ENCODE data around the gene SMURF2.
"Not testable (repeated sequence)": the region's sequence is repeated elsewhere in the genome, so short reads cannot be mapped to it uniquely, and the experiment has no call there.

Gene SMURF2

DNA sequence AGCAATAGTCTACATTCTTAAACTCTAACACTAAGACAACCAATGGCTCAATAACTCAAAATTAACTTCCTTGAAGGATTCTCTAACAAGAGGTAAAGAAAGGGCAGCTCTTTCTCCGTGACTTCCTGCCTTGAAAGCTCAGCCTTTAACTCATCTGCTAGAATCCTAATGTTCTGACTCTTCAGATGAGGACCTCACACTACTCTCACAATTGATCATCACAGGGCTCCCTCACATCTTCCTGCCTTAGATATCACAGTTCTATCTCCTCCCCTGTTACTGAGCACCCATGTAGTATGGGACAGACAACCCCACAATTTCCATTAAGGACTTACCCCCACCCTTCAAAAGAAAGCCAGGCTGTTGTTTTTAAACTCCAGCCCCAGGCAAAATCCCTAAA, 33.5 kb downstream of the SMURF2 start:
- no peak for DNase-seq

DNA sequence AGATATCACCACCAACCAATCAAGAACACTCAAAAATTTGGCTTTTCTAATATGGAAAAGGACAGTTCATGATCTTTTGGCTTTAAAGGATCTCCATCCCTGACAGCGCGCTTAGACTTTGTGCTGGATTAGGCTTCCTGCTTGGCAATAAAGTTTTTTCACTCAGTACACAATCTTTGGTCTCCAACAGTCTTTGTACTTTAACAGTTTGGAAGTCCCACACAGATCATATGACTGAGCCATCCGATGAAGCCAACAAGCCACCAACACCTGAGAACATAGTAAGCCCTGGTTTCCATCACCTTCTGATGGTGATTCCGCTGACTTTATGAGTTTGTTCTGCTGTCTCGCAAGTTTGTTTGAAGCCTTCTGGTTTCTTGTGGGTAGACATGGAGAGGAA, 34.3 kb downstream of the SMURF2 start:
- DNase-seq, result no peak

DNA sequence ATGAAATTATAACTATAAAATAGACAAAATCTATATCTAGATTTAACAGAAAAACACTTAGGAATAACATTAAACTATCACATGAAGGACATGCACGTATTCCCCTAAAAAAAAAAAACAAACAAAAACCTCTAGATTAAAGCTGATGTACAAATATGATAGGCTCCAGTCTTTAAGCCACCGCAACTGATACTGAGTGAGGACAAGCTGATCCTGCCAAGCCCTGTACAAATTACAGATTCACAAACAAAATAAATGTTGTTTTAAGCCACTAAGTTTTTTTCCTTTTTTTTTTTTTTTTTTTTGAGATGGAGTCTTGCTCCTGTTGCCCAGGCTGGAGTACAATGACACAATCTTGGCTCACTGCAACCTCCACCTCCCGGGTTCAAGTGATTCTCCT, 35.3 kb downstream of the SMURF2 start:
- no peak for DNase-seq

DNA sequence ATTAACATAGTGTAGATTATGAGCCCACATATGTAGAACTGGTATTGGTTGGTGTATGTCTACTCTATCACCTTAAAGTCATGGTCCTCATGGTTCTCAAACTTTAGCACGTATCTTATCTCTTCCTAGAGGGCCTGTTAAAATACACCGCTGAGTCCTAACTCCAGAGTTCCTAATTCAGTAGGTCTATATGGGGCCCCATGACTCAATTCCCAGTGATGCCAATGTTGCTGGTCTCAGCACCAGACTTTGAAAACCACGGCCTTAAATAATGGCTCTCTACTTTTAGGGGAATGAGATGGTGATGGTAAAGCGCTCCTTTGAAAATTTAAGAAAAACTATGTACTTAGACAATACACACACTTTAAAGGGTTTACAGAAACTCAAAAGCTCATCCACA, 36.6 kb downstream of the SMURF2 start:
- no peak for DNase-seq

DNA sequence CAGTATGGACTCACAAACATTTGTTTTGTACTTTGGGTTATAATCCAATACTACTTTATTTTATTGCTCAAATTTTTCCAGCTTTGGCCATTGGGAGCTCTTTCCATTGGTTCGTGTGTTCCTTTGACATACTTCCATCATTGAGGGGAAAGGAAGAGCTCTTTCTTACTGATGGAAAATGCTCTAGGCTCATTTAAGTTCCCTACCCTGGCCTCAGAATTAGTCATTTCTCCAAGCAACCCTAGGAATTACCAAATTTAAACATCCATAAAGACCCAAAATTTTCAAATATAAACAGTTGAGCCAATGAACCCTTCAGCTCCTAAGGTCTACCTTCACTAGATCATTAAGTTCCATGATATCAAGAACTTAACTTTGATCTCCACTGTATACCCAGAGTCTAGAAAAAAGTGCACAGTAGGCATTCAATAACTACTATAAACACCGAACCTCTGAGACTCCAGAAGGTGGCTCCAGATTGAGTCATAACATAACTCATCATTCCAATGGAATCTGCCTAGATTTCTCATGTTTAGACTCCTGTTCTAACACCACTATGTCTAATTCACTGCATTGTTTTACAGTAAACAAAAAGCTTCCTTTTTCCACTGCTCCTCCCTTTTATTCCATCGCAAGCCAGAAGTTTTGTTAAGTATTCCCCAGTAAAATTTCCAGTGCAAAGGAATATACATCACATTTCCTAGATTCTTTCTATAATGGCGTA, 39.0 kb downstream of the SMURF2 start:
- DNase-seq, result no peak

DNA sequence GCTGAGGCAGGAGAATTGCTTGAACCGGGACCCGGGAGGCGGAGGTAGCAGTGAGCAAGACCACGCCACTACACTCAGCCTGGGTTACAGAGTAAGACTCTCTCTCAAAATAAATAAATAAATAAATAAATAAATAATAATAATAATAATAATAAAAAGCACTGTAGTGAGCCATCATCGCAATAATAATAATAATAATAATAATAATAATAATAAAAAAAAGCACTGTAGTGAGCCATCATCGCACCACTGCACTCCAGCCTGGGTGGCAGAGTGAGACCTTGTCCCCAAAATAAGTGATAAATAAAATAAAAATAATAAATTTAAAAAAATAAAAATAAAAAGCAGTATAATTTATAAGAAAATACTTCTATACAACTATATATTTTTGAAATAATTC, 40.3 kb downstream of the SMURF2 start:
- DNase-seq, result no peak

DNA sequence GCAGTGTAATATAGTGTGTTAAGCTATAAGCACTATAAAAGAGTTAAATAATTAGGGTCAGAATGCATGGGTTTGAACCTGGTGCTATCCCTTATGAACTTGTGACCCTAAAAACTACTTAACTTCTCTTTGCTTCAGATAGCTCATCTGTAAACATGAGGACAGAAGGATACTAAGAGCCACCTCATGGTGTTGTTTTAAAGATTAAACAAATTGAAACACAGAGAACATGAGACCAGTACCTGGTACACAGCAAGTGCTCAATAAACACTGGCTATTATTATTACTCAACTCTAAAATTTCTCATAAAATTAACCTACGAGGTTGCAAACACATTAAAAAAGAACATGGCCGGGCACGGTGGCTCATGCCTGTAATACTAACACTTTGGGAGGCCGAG, 43.3 kb downstream of the SMURF2 start:
- DNase-seq, result no peak

DNA sequence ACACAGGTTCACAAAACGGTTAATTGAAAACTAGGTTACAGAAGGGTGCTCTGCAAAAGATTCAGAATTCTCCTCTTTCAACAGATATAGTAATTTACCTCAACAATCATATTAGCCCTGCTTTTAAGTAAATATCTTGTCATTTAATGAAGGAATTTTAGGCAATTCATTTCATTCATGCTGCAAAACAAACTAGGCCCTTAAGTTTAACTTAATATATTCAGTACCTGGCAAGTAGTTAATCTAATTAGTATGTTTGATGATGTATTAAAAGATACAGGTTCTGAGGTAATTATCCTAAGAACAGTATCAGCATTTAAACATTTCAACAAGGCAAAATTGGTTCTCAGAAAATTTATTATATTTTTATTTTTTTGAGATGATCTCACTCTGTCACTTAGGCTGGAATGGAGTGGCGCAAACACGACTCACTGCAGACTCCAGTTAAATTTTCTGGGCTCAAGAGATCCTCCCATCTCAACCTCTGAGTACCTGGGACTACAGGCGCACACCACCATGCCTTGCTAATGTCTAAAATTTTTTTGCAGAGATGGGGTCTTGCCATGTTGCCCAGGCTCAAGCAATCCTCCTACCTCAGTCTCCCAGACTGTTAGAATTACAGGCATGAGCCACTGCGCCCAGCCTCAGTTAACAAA, 44.9 kb downstream of the SMURF2 start:
- DNase-seq, result no peak

DNA sequence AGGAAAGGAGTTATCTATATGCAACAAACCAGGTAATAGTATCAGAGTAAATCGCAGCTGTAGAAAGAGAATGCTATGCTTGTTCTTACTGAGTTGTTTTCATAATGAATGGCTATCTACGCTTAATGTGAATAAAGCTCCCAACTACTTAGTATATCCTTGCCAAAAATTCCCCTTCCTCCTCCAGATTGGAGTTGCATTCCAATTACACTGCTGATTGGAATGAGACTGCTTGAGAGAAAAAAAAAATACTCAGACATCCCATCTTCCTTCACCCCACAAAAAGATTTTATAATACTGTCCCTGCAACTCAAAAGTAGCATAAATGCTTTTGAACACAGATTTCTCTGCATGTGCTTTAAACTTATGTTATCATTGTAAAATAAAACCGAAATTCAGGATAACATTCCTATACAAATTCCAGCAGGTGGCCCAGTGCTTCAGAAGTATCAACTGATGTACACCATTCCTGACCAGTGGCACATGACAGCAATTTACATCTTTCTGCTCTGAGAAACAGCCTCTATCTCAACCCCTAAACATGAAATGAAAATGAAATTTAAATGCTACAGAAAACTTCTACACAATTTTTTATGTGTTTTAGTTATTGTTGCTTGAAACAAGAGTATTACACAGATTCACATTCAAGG, 47.0 kb downstream of the SMURF2 start:
- DNase-seq, result no peak

DNA sequence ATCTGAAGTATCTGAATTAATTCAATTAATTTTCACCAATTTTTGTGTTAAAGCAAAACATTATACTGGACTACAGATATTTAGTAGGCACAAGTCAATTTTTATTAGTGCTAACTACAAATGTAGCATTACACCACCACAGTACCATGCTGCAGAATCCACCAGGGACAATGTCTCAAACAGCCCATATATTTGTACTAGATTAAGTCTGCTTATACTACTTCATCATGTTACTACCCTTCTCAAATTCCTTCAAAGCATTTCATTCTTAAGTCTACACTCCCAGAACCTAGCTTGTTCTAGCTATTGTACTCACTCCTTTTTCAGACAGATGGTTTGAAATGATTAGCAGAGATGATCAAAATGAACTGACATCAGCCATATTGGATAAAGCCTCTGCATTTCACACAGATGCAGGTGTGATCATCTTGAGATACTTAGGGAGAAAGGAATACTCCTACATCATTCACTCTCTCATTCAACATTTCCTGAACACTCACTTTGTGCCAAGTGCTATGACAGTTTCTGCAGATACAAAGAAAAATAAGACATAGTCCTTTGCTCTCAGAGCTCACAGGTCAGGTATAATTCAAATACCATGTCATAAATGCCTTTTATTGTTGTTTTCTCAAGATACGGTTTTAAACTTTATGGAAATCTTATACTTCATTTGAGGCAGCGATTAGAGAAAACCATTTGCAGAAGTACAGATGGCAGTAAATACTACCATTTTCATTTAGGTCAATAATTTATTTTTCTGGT, 47.7 kb downstream of the SMURF2 start:
- no peak for DNase-seq

DNA sequence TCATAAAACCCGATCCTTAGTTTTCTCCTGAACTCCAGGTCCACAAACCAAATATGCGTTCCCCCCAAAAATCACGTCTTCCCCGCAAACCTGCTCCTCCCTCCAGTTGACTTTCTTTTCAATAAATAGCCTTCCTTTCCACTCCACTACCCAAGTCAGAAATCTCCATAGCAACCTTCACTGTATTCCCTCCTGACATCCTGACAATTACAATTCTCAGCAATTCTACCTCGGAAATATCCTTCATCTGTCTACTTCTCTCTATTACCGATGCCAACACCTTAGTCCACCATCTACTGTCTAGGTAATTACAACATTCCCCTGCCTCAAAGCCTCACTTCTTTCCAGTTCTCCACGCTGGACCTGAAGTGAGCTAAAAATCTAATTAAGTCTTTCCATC, 50.7 kb downstream of the SMURF2 start:
- DNase-seq, result no peak

DNA sequence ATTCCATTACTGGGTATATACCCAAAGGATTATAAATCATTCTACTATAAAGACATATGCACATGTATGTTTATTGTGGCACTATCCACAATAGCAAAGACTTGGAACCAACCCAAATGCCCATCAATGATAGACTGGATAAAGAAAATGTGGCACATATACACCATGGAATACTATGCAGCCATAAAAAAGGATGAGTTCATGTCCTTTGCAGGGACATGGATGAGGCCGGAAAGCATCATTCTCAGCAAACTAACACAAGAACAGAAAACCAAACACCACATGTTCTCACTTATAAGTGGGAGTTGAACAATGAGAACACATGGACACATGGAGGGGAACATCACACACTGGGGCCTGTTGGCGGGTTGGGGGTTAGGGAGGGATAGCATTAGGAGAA, 51.9 kb downstream of the SMURF2 start:
- DNase-seq, result not testable (repeated sequence)

DNA sequence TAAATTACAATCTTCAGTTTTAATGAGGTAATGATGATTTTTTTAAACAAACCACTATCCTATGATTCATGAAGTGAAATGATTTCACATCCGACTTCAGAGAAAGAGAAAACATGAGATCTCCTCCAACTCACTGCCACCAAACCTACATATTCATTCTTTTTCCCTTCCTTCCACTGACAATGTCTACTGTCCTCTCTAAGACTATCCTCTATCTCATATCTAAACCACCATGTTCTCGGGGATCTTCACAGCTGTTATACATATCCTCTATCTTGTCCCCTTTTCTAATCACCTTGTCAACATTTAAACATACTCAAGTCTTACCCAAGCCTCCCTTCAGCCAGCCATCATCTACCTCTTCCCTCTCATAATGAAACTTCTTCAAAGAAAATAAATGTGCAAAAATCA, 53.5 kb downstream of the SMURF2 start:
- DNase-seq, result no peak

DNA sequence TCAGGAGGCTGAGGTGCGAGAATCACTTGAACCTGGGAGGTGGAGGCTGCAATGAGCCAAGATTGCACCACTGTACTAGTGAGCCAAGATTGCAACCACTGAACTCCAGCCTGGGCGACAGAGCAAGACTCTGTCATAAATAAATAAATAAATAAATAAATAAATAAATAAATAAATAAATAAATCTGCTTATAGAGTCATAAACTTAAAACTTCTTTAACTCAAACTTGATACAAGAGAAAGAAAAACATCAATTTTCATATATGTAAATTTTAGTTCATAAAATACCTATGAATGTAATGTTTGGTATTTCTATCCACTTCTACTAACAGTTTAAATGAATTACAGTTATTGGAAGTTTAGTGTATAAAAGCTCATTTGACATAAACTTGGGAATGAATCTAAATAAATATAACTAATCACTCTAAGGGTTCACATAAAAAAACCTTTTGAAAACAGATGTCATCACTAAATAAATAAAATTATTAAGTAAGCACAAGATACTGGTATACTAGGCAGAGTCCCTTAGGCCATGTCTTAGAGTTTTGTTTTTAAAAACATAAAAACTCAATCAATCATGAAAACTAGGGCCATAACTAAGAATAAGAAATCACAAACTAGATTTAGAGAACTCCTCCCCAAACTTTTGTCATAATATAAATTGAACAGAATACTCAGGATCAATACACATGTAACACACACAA, 54.1 kb downstream of the SMURF2 start:
- no peak for DNase-seq

DNA sequence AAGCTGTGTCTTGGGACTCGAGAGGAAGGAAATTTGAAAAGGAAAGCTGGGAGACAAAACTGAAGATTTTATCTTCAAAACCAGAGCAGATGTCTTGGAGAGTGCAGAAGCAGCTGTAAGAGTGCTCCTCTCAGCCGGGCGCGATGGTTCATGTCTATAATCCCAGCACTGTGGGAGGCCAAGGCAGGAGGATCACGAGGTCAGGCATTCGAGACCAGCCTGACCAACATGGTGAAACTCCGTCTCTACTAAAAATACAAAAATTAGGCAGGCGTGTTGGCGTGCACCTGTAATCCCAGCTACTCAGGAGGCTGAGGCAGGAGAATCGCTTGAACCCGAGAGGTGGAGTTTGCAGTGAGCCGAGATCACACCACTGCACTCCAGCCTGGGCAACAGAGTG, 57.6 kb downstream of the SMURF2 start:
- not testable (repeated sequence) for DNase-seq

DNA sequence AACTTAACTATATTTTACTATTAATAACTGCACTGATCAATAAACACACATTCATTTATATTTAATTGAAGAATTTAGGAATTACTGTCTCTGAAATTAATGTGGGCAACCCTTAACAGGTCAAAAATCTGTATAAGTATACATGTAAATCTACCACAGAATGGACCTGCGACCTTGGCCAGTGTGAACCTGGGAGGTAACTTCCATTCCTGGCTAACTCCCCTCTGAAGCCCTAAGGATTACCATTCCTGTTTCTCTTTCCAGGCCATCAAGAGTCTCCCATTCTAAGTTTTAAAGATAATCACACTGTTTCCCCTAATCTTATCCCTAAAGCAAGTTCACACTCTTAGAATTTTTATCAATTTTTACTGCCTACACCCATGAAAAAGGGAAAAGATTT, 58.1 kb downstream of the SMURF2 start:
- DNase-seq, result no peak

DNA sequence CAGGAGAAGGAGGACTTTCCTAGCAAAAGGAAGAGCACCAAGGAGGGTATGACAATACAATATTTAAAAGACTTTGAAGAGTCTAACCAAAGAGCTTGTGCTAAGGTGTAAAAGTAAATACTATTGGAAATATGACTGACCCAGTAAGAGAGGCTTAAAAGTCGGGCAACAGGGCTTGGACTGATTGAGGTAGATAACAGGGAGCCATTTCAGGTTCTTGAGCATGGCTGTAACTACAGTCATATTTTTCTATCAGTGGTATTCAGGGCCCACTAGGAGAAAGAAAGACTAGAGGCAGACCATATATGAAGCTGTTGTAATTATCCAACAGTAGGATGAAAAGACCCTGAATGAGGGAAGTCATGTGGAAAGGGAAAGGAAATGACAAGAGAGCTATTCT, 62.3 kb downstream of the SMURF2 start:
- DNase-seq, result no peak

DNA sequence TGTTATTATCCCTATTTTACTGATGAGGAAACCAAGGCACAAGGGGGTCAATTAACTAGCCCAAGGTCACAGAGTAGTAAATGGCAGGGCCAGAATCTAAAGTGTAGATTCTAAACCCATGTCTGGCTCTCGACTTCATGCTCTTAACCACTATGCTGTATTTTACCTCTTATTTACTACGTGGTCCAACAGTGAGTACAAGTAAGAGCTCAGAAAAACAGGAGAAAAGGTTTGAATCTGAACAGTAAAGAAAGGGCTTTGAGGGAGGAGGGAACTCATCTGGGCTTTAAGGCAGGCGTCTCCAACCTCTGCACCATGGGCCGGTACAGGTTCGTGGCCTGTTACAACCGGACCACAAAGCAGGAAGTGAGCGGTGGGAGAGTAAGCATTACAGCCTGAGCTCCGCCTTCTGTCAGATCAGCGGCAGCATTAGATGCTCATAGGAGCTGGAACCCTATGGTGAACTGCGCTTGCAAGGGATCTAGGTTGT, 62.9 kb downstream of the SMURF2 start:
- DNase-seq, result no peak

DNA sequence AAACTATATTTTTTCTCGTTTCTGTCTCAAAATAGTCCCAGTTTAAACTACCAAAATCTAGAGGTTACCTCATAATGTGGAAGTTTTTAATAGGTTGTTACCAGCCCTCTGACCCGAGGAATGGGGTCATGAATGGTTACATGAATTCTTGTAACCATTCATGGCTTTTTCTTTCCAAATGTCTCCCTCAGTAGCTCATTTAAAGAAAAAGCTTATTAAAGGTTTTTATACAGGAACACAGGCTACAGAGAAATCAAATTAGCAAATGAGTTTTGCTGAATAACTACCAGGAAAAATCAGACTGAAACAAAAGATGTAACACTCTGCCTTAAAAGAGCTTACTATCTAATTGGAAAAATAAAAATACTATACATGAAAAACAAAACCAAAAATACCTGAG, 63.4 kb downstream of the SMURF2 start:
- no peak for DNase-seq

DNA sequence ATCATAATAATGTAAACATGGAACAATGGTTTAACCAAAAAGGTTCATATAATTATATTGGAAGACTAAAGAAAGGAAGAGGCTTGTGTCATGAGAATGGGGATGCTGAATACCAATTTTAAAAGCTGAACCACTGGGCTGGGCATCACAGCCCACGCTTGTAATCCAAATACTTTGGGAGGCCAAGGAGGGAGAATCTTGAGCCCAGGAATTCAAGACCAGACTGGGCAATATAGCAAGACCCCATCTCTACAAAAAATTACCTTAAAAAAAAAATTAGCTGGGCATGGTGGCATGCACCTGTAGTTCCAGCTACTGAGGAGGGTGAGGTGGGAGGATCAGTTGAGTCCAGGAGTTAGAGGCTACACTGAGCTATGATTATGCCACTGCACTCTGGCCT, 65.1 kb downstream of the SMURF2 start:
- DNase-seq, result no peak

DNA sequence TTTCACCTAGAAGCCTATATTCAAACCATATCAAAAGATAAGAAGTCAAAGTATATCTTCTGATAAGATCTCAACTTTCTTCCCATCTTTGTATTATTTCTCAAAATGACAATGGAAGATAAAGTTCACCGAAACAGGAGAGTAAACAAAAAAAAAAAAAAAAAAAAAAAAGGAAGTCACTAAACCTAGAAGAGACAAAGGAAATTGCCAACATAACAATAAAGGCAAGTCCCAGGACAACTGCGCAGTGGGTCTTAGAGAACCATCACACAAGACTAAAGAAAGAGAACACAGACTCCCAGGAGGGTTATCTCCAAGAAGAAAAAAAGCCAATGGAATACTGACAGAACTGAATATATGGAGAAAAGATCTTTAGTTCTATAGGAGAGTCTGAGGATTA, 65.7 kb downstream of the SMURF2 start:
- no peak for DNase-seq

DNA sequence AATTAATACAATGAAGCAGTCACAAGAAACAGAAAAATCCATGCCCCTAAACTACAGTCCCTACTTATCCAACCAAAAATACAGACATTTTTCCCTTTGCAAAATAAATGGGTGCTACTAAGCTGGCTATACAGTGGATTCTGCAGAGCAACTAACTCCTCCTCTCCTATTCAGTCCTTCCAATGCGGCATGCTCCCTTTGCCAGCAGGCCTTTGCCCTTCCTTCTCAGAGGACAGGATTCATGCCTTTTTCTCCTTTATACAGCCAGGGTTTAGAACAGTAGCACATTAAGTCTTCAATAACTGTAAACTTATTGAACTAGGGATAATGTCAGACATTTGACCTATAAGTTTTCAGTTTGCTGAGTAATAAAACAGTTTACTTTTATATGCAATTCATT, 70.2 kb downstream of the SMURF2 start:
- no peak for DNase-seq

DNA sequence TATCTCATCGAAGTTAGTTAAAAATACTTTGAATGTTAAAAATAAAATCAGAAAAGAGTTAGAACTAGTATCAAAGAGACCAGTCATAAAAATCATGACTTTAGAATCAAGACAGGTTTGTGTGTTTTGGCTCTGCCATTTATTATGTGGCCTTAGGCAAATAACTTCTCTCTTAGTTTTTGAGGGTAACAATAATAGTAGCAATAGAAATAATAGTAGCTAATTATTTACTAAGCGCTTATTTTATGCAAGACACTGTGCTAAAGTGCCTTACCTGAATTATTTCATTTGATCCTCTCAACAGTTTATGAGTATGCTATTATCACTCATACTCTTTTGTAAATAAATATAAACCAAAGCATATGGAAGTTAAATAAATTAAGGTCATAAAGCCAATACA, 77.0 kb downstream of the SMURF2 start:
- no peak for DNase-seq
